ENCODE results near the gene CCDC197.

DNA sequence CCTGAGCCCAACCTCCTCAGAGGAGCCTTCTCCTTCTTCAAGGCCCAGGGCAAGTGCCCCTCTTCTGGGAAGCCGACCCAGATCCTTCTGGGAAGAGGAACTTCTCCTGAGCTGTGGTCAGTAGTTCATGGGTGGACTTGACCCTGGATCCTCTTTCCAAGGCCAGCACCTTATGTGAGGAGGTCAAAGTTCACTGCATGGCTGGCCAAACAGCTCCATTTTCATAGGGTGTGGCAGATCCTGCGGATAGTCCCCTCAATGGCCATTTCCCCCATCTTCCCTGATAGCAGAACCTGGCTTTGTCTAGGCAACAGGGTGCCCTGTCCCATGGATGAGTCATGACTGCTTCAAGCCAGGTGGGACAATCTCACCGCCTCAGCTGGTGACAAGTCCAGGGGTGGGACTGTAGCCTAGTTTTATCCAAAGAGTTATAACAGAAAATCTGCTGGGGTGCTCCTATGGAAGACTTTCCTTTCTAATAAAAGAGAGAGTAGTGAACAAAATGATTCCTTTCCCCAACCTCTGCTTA is 31.1 kb upstream of the CCDC197 start:
- TF ChIP-seq, protein P1, sequence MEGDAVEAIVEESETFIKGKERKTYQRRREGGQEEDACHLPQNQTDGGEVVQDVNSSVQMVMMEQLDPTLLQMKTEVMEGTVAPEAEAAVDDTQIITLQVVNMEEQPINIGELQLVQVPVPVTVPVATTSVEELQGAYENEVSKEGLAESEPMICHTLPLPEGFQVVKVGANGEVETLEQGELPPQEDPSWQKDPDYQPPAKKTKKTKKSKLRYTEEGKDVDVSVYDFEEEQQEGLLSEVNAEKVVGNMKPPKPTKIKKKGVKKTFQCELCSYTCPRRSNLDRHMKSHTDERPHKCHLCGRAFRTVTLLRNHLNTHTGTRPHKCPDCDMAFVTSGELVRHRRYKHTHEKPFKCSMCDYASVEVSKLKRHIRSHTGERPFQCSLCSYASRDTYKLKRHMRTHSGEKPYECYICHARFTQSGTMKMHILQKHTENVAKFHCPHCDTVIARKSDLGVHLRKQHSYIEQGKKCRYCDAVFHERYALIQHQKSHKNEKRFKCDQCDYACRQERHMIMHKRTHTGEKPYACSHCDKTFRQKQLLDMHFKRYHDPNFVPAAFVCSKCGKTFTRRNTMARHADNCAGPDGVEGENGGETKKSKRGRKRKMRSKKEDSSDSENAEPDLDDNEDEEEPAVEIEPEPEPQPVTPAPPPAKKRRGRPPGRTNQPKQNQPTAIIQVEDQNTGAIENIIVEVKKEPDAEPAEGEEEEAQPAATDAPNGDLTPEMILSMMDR (conservative IDR thresholded peaks at IDR 0.05; ENCODE audit: low read length): no peak
- TF ChIP-seq EZH2phosphoT487 (IDR thresholded peaks at IDR 0.05; ENCODE audit: borderline replicate concordance): no peak

All from Loucy (cell line).